ENCODE data around the gene ARV1.

- no peak for TF ChIP-seq POLR2AphosphoS5 (IDR thresholded peaks at IDR 0.05)
- TF ChIP-seq CTCF (IDR thresholded peaks at IDR 0.05), result no peak
- TF ChIP-seq EP300 (IDR thresholded peaks at IDR 0.05), result no peak
Measured at GRCh38 chr1:230970432-230970831, 8.5 kb upstream of the ARV1 start.
